Hepatocyte (in vitro differentiated cells): ENCODE data around the gene SLC7A7. TPM values are rescaled to one million over a fixed set of nuclear protein-coding genes. Genes with fewer than 3 reads are reported as not detected.

ENCODE experiments used
- DNase-seq: peaks from one replicate; pipeline ENCODE4 v3.0.0-alpha.2; 2016; ENCODE audit warnings: low spot score
- H2AFZ ChIP-seq: fragments of 200-600 bp; sonication (generic); 2 replicates; pipeline ENCODE4 v1.6.0; 2016; ENCODE audit warnings: antibody characterized with exemption, mild to moderate bottlenecking
- H3K27ac ChIP-seq: fragments of 200-600 bp; sonication (generic); 2 replicates; pipeline ENCODE4 v1.5.1; 2016; ENCODE audit warnings: mild to moderate bottlenecking
- H3K27me3 ChIP-seq: fragments of 200-600 bp; sonication (generic); 2 replicates; pipeline ENCODE4 v1.6.1; 2016
- H3K36me3 ChIP-seq: fragments of 200-600 bp; sonication (generic); replicated peaks from 2 replicates; pipeline ENCODE4 v1.5.1; 2016; ENCODE audit warnings: low read depth; ENCODE audit not compliant: insufficient read depth
- H3K4me1 ChIP-seq: fragments of 200-600 bp; sonication (generic); 2 replicates; pipeline ENCODE4 v1.5.1; 2016; ENCODE audit warnings: mild to moderate bottlenecking, moderate library complexity; ENCODE audit not compliant: insufficient read depth
- H3K4me2 ChIP-seq: fragments of 200-600 bp; sonication (generic); 2 replicates; pipeline ENCODE4 v1.6.0; 2016
- H3K4me3 ChIP-seq: fragments of 200-600 bp; sonication (generic); 2 replicates; pipeline ENCODE4 v1.5.1; 2016; ENCODE audit warnings: mild to moderate bottlenecking
- H3K79me2 ChIP-seq: fragments of 200-600 bp; sonication (generic); 2 replicates; pipeline ENCODE4 v1.6.0; 2017; ENCODE audit warnings: mild to moderate bottlenecking
- H3K9me2 ChIP-seq: fragments of 200-600 bp; sonication (generic); replicated peaks from 2 replicates; pipeline ENCODE4 v1.6.0; 2017; ENCODE audit warnings: mild to moderate bottlenecking; ENCODE audit not compliant: insufficient read depth
- H3K9me3 ChIP-seq: fragments of 200-600 bp; sonication (generic); 2 replicates; pipeline ENCODE4 v1.5.1; 2016; ENCODE audit warnings: low read depth, mild to moderate bottlenecking
- H4K20me1 ChIP-seq: fragments of 200-600 bp; sonication (generic); 2 replicates; pipeline ENCODE4 v1.6.0; 2016; ENCODE audit warnings: mild to moderate bottlenecking; ENCODE audit not compliant: insufficient read depth, poor library complexity, severe bottlenecking
- CTCF ChIP-seq: fragments of 200-600 bp; sonication (generic); IDR thresholded peaks from 2 replicates; pipeline ENCODE4 v1.5.1; 2016; ENCODE audit warnings: antibody characterized with exemption, mild to moderate bottlenecking; ENCODE audit not compliant: poor library complexity
- EZH2 ChIP-seq: fragments of 200-600 bp; sonication (generic); IDR thresholded peaks from 2 replicates; pipeline ENCODE4 v1.6.1; 2016; ENCODE audit warnings: antibody characterized with exemption, mild to moderate bottlenecking, borderline replicate concordance
- EZH2phosphoT487 ChIP-seq: fragments of 200-600 bp; sonication (generic); IDR thresholded peaks from one replicate; pipeline ENCODE4 v1.6.1; 2018; ENCODE audit warnings: antibody characterized with exemption, mild to moderate bottlenecking, low read depth, moderate library complexity; ENCODE audit not compliant: unreplicated experiment, severe bottlenecking
- WGBS: methylation state at CpG from one replicate; pipeline ENCODE4 v1.1.6; 2016; ENCODE audit warnings: low lambda C conversion rate; ENCODE audit errors: missing lambda C conversion rate; 5-methylcytosine and 5-hydroxymethylcytosine counted together
- polyA plus RNA-seq: library from polyadenylated mRNA; unstranded; fragments of >200 nt; fragmentation: Nextera tagmentation; extraction: Ambion mirVana; gene quantifications from 2 replicates; pipeline ENCODE4 v1.2.1, GENCODE V29; 2016
- total RNA-seq: library from RNA; depleted of rRNA; stranded (reverse); fragments of >200 nt; gene quantifications from 2 replicates; pipeline ENCODE4 v1.2.3, GENCODE V29; 2014

Gene SLC7A7
- total and polyA plus RNA-seq, 2 experiments from 2014 or later = 206 to 337 TPM

DNA sequence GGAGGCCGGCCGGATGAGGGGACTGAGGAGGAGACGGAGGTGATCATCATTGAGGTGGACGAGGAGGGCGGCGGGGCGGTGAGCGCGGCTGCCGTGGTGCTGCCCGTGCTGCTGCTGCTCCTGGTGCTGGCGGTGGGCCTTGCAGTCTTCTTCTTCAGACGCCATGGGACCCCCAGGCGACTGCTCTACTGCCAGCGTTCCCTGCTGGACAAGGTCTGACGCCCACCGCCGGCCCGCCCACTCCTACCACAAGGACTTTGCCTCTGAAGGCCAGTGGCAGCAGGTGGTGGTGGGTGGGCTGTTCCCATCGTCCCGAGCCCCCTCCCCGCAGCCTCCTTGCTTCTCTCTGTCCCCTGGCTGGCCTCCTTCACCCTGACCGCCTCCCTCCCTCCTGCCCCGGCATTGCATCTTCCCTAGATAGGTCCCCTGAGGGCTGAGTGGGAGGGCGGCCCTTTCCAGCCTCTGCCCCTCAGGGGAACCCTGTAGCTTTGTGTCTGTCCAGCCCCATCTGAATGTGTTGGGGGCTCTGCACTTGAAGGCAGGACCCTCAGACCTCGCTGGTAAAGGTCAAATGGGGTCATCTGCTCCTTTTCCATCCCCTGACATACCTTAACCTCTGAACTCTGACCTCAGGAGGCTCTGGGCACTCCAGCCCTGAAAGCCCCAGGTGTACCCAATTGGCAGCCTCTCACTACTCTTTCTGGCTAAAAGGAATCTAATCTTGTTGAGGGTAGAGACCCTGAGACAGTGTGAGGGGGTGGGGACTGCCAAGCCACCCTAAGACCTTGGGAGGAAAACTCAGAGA is 30.8 kb upstream of the SLC7A7 start:
- DNase-seq = no peak
- Histone ChIP-seq H3K4me3 (no peak overlapping the region), H3K4me2 (no peak overlapping the region), H3K27me3 (no peaks in the 10 kb centered on the region), H3K9me3 (no peaks in the 10 kb centered on the region), H3K79me2 (peaks cover 12% of the 10 kb centered on the region), H3K9me2 (no peaks in the 10 kb centered on the region), H2AFZ (no peak overlapping the region), H3K36me3 (no peaks in the 10 kb centered on the region), H3K27ac (peak overlapping the region; percentile 99), H3K4me1 (peaks cover 40% of the 10 kb centered on the region), H4K20me1 (no peaks in the 10 kb centered on the region)
- TF ChIP-seq EZH2phosphoT487 = no peak
- no peak for TF ChIP-seq CTCF
- no peak for TF ChIP-seq EZH2
- 96% methylated on average over 23 of the region's 26 CpGs for WGBS

- Histone ChIP-seq H3K9me2 (no peaks in the 10 kb centered on the region), H2AFZ (no peak overlapping the region), H3K4me2 (no peak overlapping the region), H3K36me3 (no peaks in the 10 kb centered on the region), H4K20me1 (peaks cover 8% of the 10 kb centered on the region), H3K4me1 (peaks cover 35% of the 10 kb centered on the region), H3K27me3 (no peaks in the 10 kb centered on the region), H3K9me3 (no peaks in the 10 kb centered on the region), H3K79me2 (peaks cover 22% of the 10 kb centered on the region), H3K4me3 (no peak overlapping the region), H3K27ac (no peak overlapping the region)
- TF ChIP-seq CTCF = no peak
- TF ChIP-seq EZH2phosphoT487 = no peak
- TF ChIP-seq EZH2 = no peak
- no peak for DNase-seq
- WGBS = 92% methylated on average over 9 of the region's 9 CpGs
Measured at GRCh38 chr14:22845103-22845394, 29.8 kb upstream of the SLC7A7 start.

DNA sequence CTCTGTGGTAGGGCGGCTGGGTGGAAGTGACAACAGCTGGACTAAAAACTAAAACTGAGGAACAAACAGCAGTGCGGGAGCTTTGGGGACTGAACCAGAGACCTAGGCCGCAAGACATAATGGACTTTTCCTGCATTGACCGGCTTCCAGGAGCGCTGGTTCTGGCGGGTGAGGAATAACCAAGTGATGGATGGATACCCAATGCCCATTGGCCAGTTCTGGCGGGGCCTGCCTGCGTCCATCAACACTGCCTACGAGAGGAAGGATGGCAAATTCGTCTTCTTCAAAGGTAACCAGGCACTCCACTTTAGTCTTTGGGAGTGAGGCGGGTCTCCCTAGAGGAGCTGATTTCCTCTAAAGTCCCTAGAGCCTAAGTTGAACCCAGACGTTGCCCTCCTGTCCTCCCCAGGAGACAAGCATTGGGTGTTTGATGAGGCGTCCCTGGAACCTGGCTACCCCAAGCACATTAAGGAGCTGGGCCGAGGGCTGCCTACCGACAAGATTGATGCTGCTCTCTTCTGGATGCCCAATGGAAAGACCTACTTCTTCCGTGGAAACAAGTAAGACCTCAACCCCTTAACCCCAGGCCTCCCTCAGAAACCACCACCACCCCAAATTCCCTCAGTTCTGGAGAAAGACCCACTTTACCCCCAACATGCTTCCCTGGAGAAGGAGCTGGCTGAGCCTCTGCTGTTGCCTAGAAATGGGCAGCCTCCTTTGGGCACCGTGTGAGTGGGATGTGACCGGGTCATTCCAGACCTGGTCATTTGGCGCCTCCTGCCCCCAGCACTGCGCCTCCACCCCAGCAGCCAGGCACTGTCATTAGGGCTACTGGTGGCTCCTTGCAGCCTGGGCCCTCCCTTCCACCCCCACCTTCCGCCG is 29.2 kb upstream of the SLC7A7 start:
- Histone ChIP-seq H3K27me3 (no peaks in the 10 kb centered on the region), H3K4me1 (peaks cover 31% of the 10 kb centered on the region), H3K4me3 (no peak overlapping the region), H3K9me2 (no peaks in the 10 kb centered on the region), H3K79me2 (peaks cover 28% of the 10 kb centered on the region), H3K9me3 (no peaks in the 10 kb centered on the region), H2AFZ (no peak overlapping the region), H3K27ac (no peak overlapping the region), H3K4me2 (no peak overlapping the region), H4K20me1 (peaks cover 11% of the 10 kb centered on the region), H3K36me3 (no peaks in the 10 kb centered on the region)
- no peak for TF ChIP-seq EZH2
- TF ChIP-seq CTCF = no peak
- no peak for TF ChIP-seq EZH2phosphoT487
- DNase-seq = no peak
- 94% methylated on average over 22 of the region's 22 CpGs for WGBS
